GM19372 (cell line): Measurements from ENCODE around the gene TMEM109.

ENCODE experiments used
- ATAC-seq: cut with Tn5 transposase; IDR thresholded peaks from one replicate; pipeline ENCODE4 v1.9.1; 2021; ENCODE audit warnings: mild to moderate bottlenecking, low read depth, moderate library complexity; ENCODE audit not compliant: unreplicated experiment

TMEM109 gene

DNA sequence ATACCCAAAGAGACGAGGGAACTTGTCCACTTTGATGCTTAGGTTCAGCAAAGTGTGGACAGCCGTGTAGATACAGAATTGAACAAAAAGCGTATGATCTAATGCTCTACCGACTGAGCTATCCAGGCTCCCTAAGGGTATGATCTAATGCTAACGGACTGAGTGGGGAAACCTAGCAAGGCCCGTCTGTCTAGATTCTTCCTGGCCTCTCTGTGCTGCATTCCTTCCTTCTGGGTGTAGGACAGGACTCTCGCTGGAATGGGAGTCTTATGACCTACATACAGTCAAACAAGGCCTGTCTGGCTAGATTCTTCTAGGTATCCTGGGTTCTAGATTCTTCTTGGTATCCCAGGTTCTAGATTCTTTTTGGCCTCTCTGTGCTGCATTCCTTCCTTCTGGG lies 46.4 kb downstream of the TMEM109 start:
- no peak for ATAC-seq

GRCh38 chr11:60964801-60965200 lies 50.8 kb downstream of the TMEM109 start:
- ATAC-seq: no peak

DNA sequence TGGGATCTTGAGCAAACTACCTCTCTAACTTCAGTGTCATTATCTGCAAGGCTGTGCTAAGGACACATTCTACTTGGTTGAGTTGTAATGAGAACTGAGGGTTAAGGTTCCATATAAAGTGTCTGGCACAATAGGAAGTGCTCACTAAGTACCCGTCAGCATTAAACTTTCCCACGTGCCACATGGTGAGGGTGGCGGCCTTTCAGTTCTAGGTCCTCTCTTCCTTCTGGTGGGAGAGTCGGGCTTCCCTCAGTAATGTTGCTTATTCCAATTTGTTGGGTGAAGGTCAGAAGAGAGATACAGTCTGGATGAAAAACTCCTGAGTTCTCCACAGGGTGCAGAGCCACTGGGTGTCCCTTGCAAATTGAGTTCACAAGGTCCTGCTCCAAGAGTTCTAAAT lies 52.9 kb downstream of the TMEM109 start:
- ATAC-seq: no peak

GRCh38 chr11:60968223-60968622 lies 54.3 kb downstream of the TMEM109 start:
- ATAC-seq: no peak

GRCh38 chr11:60970369-60970774 lies 56.4 kb downstream of the TMEM109 start:
- peak; percentile 59 for ATAC-seq

GRCh38 chr11:60970890-60971289 lies 56.9 kb downstream of the TMEM109 start:
- no peak for ATAC-seq

DNA sequence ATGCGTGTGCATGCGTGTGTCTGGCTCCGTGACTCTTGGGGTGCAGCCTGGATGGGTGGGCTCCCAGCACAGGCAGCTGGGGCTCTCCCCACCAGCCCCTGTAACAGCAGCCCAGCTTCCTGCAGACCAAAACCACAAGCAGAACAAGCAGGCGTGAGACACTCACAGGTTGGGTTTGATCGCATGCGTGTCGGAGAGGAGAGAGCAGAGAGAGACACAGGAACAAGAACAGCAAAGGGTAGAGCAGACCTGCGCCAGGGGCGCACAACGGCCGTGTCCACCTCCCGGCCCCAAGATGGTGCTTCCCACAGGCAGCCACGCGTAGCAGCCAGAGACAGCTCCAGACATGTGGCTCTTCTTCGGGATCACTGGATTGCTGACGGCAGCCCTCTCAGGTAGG lies 57.6 kb downstream of the TMEM109 start, which contains the start of gene CD6:
TSS of gene CD6 (plus strand) at position 161 of the 400 bp plus-strand sequence. CDS start at position 347, 186 bp downstream.
- no peak for ATAC-seq

- ATAC-seq: no peak
These were observed 58.4 kb downstream of the TMEM109 start for GRCh38 chr11:60972182-60973030.
